SK-N-SH treated with all-trans-retinoic acid at 6 μM for 48 hours (cell line): Measurements from ENCODE around the gene C3orf70.

Source experiments
- ATAC-seq: fragments of 200-7000 bp; cut with Tn5 transposase; 3 replicates; pipeline ENCODE4 v1.9.1; 2020; ENCODE audit warnings: mild to moderate bottlenecking, moderate library complexity
- ARNTL ChIP-seq: fragments of 450-650 bp; formaldehyde crosslinking; IDR thresholded peaks from 2 replicates; pipeline ENCODE4 v1.5.0; 2020; ENCODE audit warnings: low read depth, mild to moderate bottlenecking, moderate library complexity, borderline replicate concordance
- BACH2 ChIP-seq: fragments of 250-450 bp; sonication (Bioruptor Pico); IDR thresholded peaks from 2 replicates; pipeline ENCODE4 v1.9.0; 2021; ENCODE audit warnings: mild to moderate bottlenecking, borderline replicate concordance
- CREB5 ChIP-seq: fragments of 250-450 bp; sonication (Bioruptor Pico); IDR thresholded peaks from 2 replicates; pipeline ENCODE4 v1.5.1; 2020; ENCODE audit warnings: low read depth, mild to moderate bottlenecking, moderate library complexity
- CSDC2 ChIP-seq: fragments of 250-450 bp; sonication (Bioruptor Pico); IDR thresholded peaks from 2 replicates; pipeline ENCODE4 v1.5.0; 2020; ENCODE audit warnings: mild to moderate bottlenecking, moderate library complexity
- CSRNP3 ChIP-seq: fragments of 250-450 bp; sonication (Bioruptor Pico); IDR thresholded peaks from 2 replicates; pipeline ENCODE4 v1.5.1; 2021; ENCODE audit warnings: mild to moderate bottlenecking, moderate library complexity
- ESRRG ChIP-seq: fragments of 250-450 bp; sonication (Bioruptor Pico); IDR thresholded peaks from 2 replicates; pipeline ENCODE4 v1.6.1; 2021; ENCODE audit warnings: mild to moderate bottlenecking
- GLIS3 ChIP-seq: fragments of 250-450 bp; sonication (Bioruptor Pico); IDR thresholded peaks from 2 replicates; pipeline ENCODE4 v1.5.0; 2020; ENCODE audit warnings: mild to moderate bottlenecking, moderate library complexity
- ISL1 ChIP-seq: fragments of 250-450 bp; sonication (Bioruptor Pico); IDR thresholded peaks from 2 replicates; pipeline ENCODE4 v2.1.2; 2022; ENCODE audit warnings: mild to moderate bottlenecking, moderate library complexity
- OSR1 ChIP-seq: fragments of 250-450 bp; sonication (Bioruptor Pico); IDR thresholded peaks from 2 replicates; pipeline ENCODE4 v1.8.0; 2022; ENCODE audit warnings: moderate library complexity, mild to moderate bottlenecking, inconsistent platforms
- PATZ1 ChIP-seq: fragments of 250-450 bp; sonication (Bioruptor Pico); IDR thresholded peaks from 2 replicates; pipeline ENCODE4 v1.8.0; 2020; ENCODE audit warnings: mild to moderate bottlenecking, moderate library complexity, borderline replicate concordance
- PPARA ChIP-seq: fragments of 250-450 bp; sonication (Bioruptor Pico); IDR thresholded peaks from 2 replicates; pipeline ENCODE4 v1.5.0; 2020; ENCODE audit warnings: mild to moderate bottlenecking, borderline replicate concordance
- RARB ChIP-seq: fragments of 250-450 bp; sonication (Bioruptor Pico); IDR thresholded peaks from 2 replicates; pipeline ENCODE4 v1.8.0; 2021; ENCODE audit warnings: mild to moderate bottlenecking, moderate library complexity
- SNAI2 ChIP-seq: fragments of 250-450 bp; sonication (Bioruptor Pico); IDR thresholded peaks from 2 replicates; pipeline ENCODE4 v1.5.0; 2020; ENCODE audit warnings: mild to moderate bottlenecking, moderate library complexity
- TCF4 ChIP-seq: fragments of 250-450 bp; sonication (Bioruptor Pico); IDR thresholded peaks from 2 replicates; pipeline ENCODE4 v1.8.0; 2021; ENCODE audit warnings: mild to moderate bottlenecking, moderate library complexity, borderline replicate concordance
- TOX ChIP-seq: fragments of 250-450 bp; sonication (Bioruptor Pico); IDR thresholded peaks from 2 replicates; pipeline ENCODE4 v1.8.0; 2021; ENCODE audit warnings: mild to moderate bottlenecking, moderate library complexity, borderline replicate concordance
- TSHZ2 ChIP-seq: fragments of 250-450 bp; sonication (Bioruptor Pico); IDR thresholded peaks from 2 replicates; pipeline ENCODE4 v1.5.0; 2020; ENCODE audit warnings: mild to moderate bottlenecking, moderate library complexity
- ZC3H10 ChIP-seq: fragments of 250-450 bp; sonication (Bioruptor Pico); IDR thresholded peaks from 2 replicates; pipeline ENCODE4 v1.5.1; 2021; ENCODE audit warnings: mild to moderate bottlenecking, moderate library complexity
- ZFP3 ChIP-seq: fragments of 250-450 bp; sonication (Bioruptor Pico); IDR thresholded peaks from 2 replicates; pipeline ENCODE4 v1.5.0; 2020; ENCODE audit warnings: mild to moderate bottlenecking, moderate library complexity
- ZFP30 ChIP-seq: fragments of 450-650 bp; formaldehyde crosslinking; IDR thresholded peaks from 2 replicates; pipeline ENCODE4 v1.5.0; 2022; ENCODE audit warnings: mild to moderate bottlenecking, moderate library complexity
- ZNF565 ChIP-seq: fragments of 450-650 bp; formaldehyde crosslinking; conservative IDR thresholded peaks from 2 replicates; pipeline ENCODE4 v1.5.0; 2020; ENCODE audit warnings: low read depth, mild to moderate bottlenecking, moderate library complexity
- ZNF70 ChIP-seq: fragments of 450-650 bp; formaldehyde crosslinking; IDR thresholded peaks from 2 replicates; pipeline ENCODE4 v1.5.0; 2020; ENCODE audit warnings: mild to moderate bottlenecking, moderate library complexity
- ZNF8 ChIP-seq: fragments of 450-650 bp; formaldehyde crosslinking; IDR thresholded peaks from 2 replicates; pipeline ENCODE4 v1.5.0; 2020; ENCODE audit warnings: mild to moderate bottlenecking, moderate library complexity
- TF ChIP-seq, protein P1 (sequence below): fragments of 250-450 bp; sonication (Bioruptor Pico); IDR thresholded peaks from 2 replicates; pipeline ENCODE4 v1.8.0; 2021; ENCODE audit warnings: low read depth, mild to moderate bottlenecking, moderate library complexity, borderline replicate concordance

C3orf70 gene

GRCh38 chr3:185041540-185041939 lies 111.3 kb downstream of the C3orf70 start (continued):
- no peak for TF ChIP-seq ZNF565 (CRISPR knock-in tag)
- TF ChIP-seq ZNF8 (CRISPR knock-in tag) = no peak

DNA sequence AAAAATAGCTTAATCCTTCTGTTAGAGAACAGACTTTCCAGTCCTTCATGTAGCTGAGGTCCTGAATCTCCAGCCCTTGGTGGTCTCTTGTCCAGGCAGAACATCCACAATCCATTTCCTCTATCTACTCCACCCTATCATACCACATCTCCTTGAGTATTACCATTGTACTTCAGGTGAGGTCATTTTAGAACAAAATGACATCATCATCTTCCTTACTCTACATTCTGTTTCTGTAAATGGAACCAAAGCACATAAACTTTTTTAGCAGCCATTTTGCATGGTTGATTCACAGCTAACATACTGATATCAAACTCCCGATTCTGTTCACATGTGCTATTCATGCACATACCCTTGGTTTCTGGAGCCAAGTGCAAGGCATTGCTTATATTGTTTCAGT lies 112.4 kb downstream of the C3orf70 start:
- no peak for ATAC-seq
- TF ChIP-seq ZC3H10 (CRISPR knock-in tag) (no peak), SNAI2 (CRISPR knock-in tag) (no peak), RARB (CRISPR knock-in tag) (no peak), ISL1 (CRISPR knock-in tag) (no peak), TSHZ2 (CRISPR knock-in tag) (no peak), ZNF565 (CRISPR knock-in tag) (no peak), PPARA (CRISPR knock-in tag) (no peak), ZNF70 (no peak), TCF4 (CRISPR knock-in tag) (no peak), ESRRG (no peak), ZFP30 (no peak), CREB5 (CRISPR knock-in tag) (no peak), OSR1 (CRISPR knock-in tag) (no peak), CSRNP3 (CRISPR knock-in tag) (no peak), ZNF8 (CRISPR knock-in tag) (no peak), GLIS3 (no peak), BACH2 (CRISPR knock-in tag) (no peak), ARNTL (no peak)
- TF ChIP-seq, protein P1, sequence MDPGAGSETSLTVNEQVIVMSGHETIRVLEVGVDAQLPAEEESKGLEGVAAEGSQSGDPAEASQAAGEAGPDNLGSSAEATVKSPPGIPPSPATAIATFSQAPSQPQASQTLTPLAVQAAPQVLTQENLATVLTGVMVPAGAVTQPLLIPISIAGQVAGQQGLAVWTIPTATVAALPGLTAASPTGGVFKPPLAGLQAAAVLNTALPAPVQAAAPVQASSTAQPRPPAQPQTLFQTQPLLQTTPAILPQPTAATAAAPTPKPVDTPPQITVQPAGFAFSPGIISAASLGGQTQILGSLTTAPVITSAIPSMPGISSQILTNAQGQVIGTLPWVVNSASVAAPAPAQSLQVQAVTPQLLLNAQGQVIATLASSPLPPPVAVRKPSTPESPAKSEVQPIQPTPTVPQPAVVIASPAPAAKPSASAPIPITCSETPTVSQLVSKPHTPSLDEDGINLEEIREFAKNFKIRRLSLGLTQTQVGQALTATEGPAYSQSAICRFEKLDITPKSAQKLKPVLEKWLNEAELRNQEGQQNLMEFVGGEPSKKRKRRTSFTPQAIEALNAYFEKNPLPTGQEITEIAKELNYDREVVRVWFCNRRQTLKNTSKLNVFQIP (CRISPR knock-in tag) = no peak
- TF ChIP-seq, all 23 proteins: peak for 0

DNA sequence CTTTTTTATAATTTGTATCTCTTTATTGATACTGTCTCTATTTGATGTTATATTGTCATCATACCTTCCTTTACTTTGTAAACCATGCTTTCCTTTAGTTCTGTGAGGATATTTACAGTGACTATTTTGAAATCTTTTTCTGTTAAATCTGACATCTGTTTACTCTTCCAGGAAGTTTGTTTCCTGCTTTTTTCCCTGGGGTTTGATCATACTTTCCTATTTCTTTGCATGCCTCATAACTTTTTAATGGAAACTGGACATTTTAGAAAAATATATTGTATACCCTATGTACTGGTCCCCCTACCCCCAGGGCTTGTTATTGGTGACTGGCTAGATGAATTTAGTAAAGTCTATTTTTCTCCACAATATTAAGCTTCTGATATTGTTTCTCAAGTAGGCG lies 115.1 kb downstream of the C3orf70 start:
- TF ChIP-seq BACH2 (CRISPR knock-in tag) = no peak
- ATAC-seq = no peak

- ATAC-seq = no peak
- TF ChIP-seq SNAI2 (CRISPR knock-in tag) (no peak), GLIS3 (no peak), PATZ1 (no peak), CREB5 (CRISPR knock-in tag) (no peak), ZNF70 (no peak), CSDC2 (CRISPR knock-in tag) (no peak), BACH2 (CRISPR knock-in tag) (no peak), ZNF8 (CRISPR knock-in tag) (no peak), ZFP3 (no peak), PPARA (CRISPR knock-in tag) (no peak), OSR1 (CRISPR knock-in tag) (no peak), ARNTL (no peak), TOX (no peak), CSRNP3 (CRISPR knock-in tag) (no peak)
- TF ChIP-seq, protein P1 (CRISPR knock-in tag) = no peak
Observed at GRCh38 chr3:185030951-185031350, 121.9 kb downstream of the C3orf70 start.
